ENCODE results near the gene TP53I13. TPM values are rescaled to one million over a fixed set of nuclear protein-coding genes. Genes with fewer than 3 reads are reported as not detected.

Gene TP53I13
- total RNA-seq, 3 donors from 2014 or later, result 40.9 to 53.9 (median 42.1) TPM

GRCh38 chr17:29591737-29592608 lies 23.5 kb downstream of the TP53I13 start:
- peak; percentile 75 for DNase-seq
- Mint-ChIP-seq H3K27me3 (ENCODE audit: low read depth) (no peaks in the 10 kb centered on the region), H3K4me1 (ENCODE audit: low read depth) (peaks cover 46% of the 10 kb centered on the region), H3K9me3 (no peaks in the 10 kb centered on the region), H3K36me3 (ENCODE audit: insufficient read depth) (no peaks in the 10 kb centered on the region), H3K4me3 (peak overlapping the region; percentile 73)
- peak; percentile 17 to 35 for ATAC-seq

- Mint-ChIP-seq H3K36me3 (ENCODE audit: insufficient read depth) (no peaks in the 10 kb centered on the region), H3K4me1 (ENCODE audit: low read depth) (peaks cover 35% of the 10 kb centered on the region), H3K4me3 (peak within 1 kb of the TSS; percentile 78), H3K27me3 (ENCODE audit: low read depth) (no peaks in the 10 kb centered on the region), H3K9me3 (no peaks in the 10 kb centered on the region)
- ATAC-seq (no peak), DNase-seq (peak; percentile 39)
Measured at GRCh38 chr17:29592850-29593551, 24.5 kb downstream of the TP53I13 start, which contains the start of gene ANKRD13B. Gene ANKRD13B (plus strand): TSS chr17:29593132. CDS start chr17:29593622, 490 bp downstream.

DNA sequence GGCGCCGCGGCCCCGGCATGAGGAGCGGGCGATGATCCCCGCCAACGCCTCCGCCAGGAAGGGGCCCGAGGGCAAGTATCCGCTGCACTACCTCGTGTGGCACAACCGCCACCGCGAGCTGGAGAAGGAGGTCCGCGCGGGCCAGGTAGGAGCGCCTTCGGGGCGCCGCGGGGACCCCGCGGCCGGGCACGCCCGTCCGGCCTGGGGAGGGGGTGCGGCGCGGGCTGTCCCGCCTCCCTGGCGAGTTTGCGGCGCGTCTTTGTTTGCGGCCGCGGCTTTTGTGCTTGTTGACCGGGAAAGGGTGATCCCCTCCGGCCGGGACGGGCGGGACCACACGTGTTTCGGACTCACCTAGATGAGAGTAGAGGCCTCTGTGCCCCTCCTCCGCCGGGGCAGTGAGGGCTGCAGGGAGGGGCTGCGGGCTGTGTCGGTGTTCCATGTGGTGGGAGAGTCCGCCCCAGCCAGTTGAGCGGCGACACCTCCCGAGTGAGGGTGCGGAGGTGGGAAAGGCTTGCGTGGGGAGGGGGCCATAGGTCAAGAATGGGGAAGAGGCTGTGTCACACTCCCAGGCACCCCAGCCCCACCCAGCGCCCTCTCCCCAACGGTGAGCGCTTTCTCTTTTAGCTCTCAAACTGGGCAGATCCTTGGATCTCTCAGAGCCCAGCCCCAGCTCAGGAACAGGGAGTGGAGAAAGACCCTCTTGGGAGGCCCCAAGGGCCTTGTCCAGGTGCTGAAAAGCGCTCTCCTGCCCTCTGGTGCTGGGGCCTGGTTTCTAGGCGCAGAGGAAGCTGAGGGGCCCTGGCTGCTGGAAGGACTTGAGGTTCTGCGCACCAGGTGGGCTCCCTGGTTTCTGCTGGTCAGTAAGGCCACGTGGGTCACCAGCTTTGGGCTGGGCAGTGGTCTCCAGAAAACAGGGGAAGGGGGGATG lies 25.4 kb downstream of the TP53I13 start:
- Mint-ChIP-seq H3K4me1 (ENCODE audit: low read depth) (peaks cover 33% of the 10 kb centered on the region), H3K4me3 (peak overlapping the region; percentile 78), H3K27me3 (ENCODE audit: low read depth) (no peaks in the 10 kb centered on the region), H3K36me3 (ENCODE audit: insufficient read depth) (no peaks in the 10 kb centered on the region), H3K9me3 (no peaks in the 10 kb centered on the region)
- DNase-seq (peak; percentile 9), ATAC-seq (no peak)

DNA sequence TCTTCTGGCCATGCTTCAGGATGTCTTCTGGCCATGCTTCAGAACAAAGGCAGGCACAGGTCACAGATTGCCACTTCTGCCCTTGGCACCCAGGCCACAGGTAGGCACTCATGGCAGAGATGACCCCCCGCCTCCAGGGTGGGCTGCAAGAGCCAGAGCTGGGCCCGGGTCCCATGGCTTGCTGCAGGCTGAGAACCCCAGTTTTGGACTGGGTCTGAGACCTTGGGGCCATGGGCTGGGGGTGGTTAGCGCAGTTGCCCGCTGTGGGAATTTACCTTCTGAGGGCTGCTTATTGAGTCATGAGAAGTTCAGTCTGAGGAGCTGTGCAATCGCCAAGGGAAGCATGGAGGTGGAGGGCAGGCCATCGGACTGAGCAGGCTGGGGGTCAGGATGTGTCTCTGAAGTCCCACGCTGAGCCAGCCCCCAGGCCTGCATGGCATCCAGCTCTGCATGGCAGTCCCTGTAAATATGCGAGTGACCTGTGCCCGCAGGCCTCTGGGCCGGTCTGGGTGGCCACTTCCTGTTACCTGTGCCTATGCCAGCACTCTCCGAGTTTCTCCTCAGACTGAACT lies 26.1 kb downstream of the TP53I13 start:
- H3K4me3 Mint-ChIP-seq, result peak overlapping the region; percentile 78
- DNase-seq (no peak), ATAC-seq (no peak)
- no peaks in the 10 kb centered on the region for H3K9me3 Mint-ChIP-seq
- peaks cover 33% of the 10 kb centered on the region for H3K4me1 Mint-ChIP-seq (ENCODE audit: low read depth)
- H3K36me3 Mint-ChIP-seq (ENCODE audit: insufficient read depth), result no peaks in the 10 kb centered on the region
- H3K27me3 Mint-ChIP-seq (ENCODE audit: low read depth), result no peaks in the 10 kb centered on the region

GRCh38 chr17:29595107-29595942 lies 26.8 kb downstream of the TP53I13 start:
- no peaks in the 10 kb centered on the region for H3K36me3 Mint-ChIP-seq (ENCODE audit: insufficient read depth)
- no peaks in the 10 kb centered on the region for H3K9me3 Mint-ChIP-seq
- peak overlapping the region; percentile 78 for H3K4me3 Mint-ChIP-seq
- no peaks in the 10 kb centered on the region for H3K27me3 Mint-ChIP-seq (ENCODE audit: low read depth)
- ATAC-seq (no peak), DNase-seq (no peak)
- H3K4me1 Mint-ChIP-seq (ENCODE audit: low read depth), result peaks cover 27% of the 10 kb centered on the region

GRCh38 chr17:29595943-29596774 lies 27.7 kb downstream of the TP53I13 start:
- no peaks in the 10 kb centered on the region for H3K27me3 Mint-ChIP-seq (ENCODE audit: low read depth)
- no peaks in the 10 kb centered on the region for H3K36me3 Mint-ChIP-seq (ENCODE audit: insufficient read depth)
- H3K9me3 Mint-ChIP-seq, result no peaks in the 10 kb centered on the region

GRCh38 chr17:29596811-29597210 lies 28.3 kb downstream of the TP53I13 start:
- Mint-ChIP-seq H3K4me3 (no peak overlapping the region), H3K36me3 (ENCODE audit: insufficient read depth) (no peaks in the 10 kb centered on the region), H3K4me1 (ENCODE audit: low read depth) (peaks cover 13% of the 10 kb centered on the region), H3K27me3 (ENCODE audit: low read depth) (no peaks in the 10 kb centered on the region), H3K9me3 (no peaks in the 10 kb centered on the region)
- ATAC-seq, result no peak
- DNase-seq, result no peak

More at GRCh38 chr17:29595943-29596774, 27.7 kb downstream of the TP53I13 start:
- DNase-seq, result no peak
- Mint-ChIP-seq H3K4me1 (ENCODE audit: low read depth) (peaks cover 19% of the 10 kb centered on the region), H3K4me3 (no peak overlapping the region)
- ATAC-seq, result no peak

- no peak overlapping the region for H3K4me3 Mint-ChIP-seq
- DNase-seq, result no peak
- ATAC-seq, result no peak
- no peaks in the 10 kb centered on the region for H3K36me3 Mint-ChIP-seq (ENCODE audit: insufficient read depth)
- no peaks in the 10 kb centered on the region for H3K27me3 Mint-ChIP-seq (ENCODE audit: low read depth)
- peaks cover 6% of the 10 kb centered on the region for H3K4me1 Mint-ChIP-seq (ENCODE audit: low read depth)
- H3K9me3 Mint-ChIP-seq, result no peaks in the 10 kb centered on the region
Measured at GRCh38 chr17:29597361-29598172, 29.1 kb downstream of the TP53I13 start.

GRCh38 chr17:29603109-29603674 lies 34.7 kb downstream of the TP53I13 start:
- Mint-ChIP-seq H3K36me3 (ENCODE audit: insufficient read depth) (no peaks in the 10 kb centered on the region), H3K4me3 (no peak overlapping the region), H3K4me1 (ENCODE audit: low read depth) (no peaks in the 10 kb centered on the region), H3K9me3 (no peaks in the 10 kb centered on the region), H3K27me3 (ENCODE audit: low read depth) (no peaks in the 10 kb centered on the region)
- ATAC-seq, result no peak
- no peak for DNase-seq

GRCh38 chr17:29607557-29608195 lies 39.2 kb downstream of the TP53I13 start:
- Mint-ChIP-seq H3K9me3 (no peaks in the 10 kb centered on the region), H3K4me3 (no peak overlapping the region), H3K4me1 (ENCODE audit: low read depth) (no peaks in the 10 kb centered on the region), H3K36me3 (ENCODE audit: insufficient read depth) (no peaks in the 10 kb centered on the region), H3K27me3 (ENCODE audit: low read depth) (no peaks in the 10 kb centered on the region)
- ATAC-seq (no peak), DNase-seq (no peak)

DNA sequence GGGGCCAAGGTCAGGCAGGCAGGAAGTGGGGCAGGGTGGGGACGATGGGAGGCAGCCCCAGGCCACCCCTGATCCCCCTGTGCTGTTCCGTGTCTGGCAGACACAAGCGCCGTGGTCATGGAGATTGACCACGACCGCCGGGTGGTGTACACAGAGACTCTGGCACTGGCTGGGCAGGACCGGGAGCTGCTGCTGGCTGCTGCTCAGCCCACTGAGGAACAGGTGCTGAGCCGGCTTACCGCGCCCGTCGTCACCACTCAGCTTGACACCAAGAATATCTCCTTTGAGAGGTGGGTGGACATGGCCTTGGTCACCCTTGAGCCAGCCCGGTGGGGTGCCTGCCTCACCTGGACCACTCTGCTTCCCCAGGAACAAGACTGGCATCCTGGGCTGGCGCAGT lies 40.5 kb downstream of the TP53I13 start:
- peaks cover 4% of the 10 kb centered on the region for H3K4me1 Mint-ChIP-seq (ENCODE audit: low read depth)
- no peak overlapping the region for H3K4me3 Mint-ChIP-seq
- ATAC-seq (no peak), DNase-seq (no peak)
- H3K9me3 Mint-ChIP-seq, result no peaks in the 10 kb centered on the region
- no peaks in the 10 kb centered on the region for H3K27me3 Mint-ChIP-seq (ENCODE audit: low read depth)
- H3K36me3 Mint-ChIP-seq (ENCODE audit: insufficient read depth), result no peaks in the 10 kb centered on the region

Data from activated T-cell treated with anti-CD3 and anti-CD28 coated beads, Interleukin-2, amount 50 U/mL, for 4 hours (primary cell).